BE2C (cell line): Measurements from ENCODE around the gene CHRM5.
"Not testable (repeated sequence)": the region's sequence is repeated elsewhere in the genome, so short reads cannot be mapped to it uniquely, and the experiment has no call there.

ENCODE experiments used
- DNase-seq: peaks from one replicate; pipeline ENCODE4 v3.0.0-alpha.2; 2020
- H3K27me3 ChIP-seq: fragments of 250-450 bp; sonication (Bioruptor Pico); 2 replicates; pipeline ENCODE4 v1.5.1; 2020; ENCODE audit warnings: mild to moderate bottlenecking
- H3K36me3 ChIP-seq: fragments of 250-450 bp; sonication (Bioruptor Pico); 2 replicates; pipeline ENCODE4 v1.5.1; 2020; ENCODE audit warnings: mild to moderate bottlenecking
- H3K4me1 ChIP-seq: fragments of 250-450 bp; sonication (Bioruptor Pico); 2 replicates; pipeline ENCODE4 v1.5.1; 2020
- H3K4me3 ChIP-seq: 2 replicates; pipeline ENCODE4 v1.5.1; 2011; ENCODE audit warnings: low read depth, low read length
- H3K9me3 ChIP-seq: fragments of 250-450 bp; sonication (Bioruptor Pico); 2 replicates; pipeline ENCODE4 v1.5.1; 2020
- TF ChIP-seq, protein P1 (sequence below): IDR thresholded peaks from 2 replicates; pipeline ENCODE4 v1.5.1; 2012; ENCODE audit warnings: mild to moderate bottlenecking, low read depth, low read length

The CHRM5 gene

DNA sequence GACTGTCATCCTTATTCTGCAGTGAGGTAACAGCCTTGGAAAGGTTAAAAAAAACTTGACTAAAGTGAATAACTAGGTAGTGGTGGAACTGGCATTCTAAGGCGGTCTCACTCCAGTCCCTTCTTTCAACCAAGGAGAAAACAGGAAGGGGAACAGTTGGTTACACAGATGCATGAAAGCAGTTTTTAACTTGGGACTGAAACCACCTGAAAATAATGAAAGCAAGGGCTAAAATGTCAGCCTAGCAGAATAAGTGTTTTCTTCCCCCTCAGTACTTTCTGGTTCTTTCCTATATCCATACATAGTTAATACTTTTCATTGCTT, 71.5 kb downstream of the CHRM5 start:
- DNase-seq: no peak
- Histone ChIP-seq H3K4me3 (no peak overlapping the region), H3K9me3 (no peaks in the 10 kb centered on the region), H3K27me3 (no peaks in the 10 kb centered on the region), H3K36me3 (no peaks in the 10 kb centered on the region), H3K4me1 (no peaks in the 10 kb centered on the region)
- TF ChIP-seq, protein P1, sequence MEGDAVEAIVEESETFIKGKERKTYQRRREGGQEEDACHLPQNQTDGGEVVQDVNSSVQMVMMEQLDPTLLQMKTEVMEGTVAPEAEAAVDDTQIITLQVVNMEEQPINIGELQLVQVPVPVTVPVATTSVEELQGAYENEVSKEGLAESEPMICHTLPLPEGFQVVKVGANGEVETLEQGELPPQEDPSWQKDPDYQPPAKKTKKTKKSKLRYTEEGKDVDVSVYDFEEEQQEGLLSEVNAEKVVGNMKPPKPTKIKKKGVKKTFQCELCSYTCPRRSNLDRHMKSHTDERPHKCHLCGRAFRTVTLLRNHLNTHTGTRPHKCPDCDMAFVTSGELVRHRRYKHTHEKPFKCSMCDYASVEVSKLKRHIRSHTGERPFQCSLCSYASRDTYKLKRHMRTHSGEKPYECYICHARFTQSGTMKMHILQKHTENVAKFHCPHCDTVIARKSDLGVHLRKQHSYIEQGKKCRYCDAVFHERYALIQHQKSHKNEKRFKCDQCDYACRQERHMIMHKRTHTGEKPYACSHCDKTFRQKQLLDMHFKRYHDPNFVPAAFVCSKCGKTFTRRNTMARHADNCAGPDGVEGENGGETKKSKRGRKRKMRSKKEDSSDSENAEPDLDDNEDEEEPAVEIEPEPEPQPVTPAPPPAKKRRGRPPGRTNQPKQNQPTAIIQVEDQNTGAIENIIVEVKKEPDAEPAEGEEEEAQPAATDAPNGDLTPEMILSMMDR: no peak

DNA sequence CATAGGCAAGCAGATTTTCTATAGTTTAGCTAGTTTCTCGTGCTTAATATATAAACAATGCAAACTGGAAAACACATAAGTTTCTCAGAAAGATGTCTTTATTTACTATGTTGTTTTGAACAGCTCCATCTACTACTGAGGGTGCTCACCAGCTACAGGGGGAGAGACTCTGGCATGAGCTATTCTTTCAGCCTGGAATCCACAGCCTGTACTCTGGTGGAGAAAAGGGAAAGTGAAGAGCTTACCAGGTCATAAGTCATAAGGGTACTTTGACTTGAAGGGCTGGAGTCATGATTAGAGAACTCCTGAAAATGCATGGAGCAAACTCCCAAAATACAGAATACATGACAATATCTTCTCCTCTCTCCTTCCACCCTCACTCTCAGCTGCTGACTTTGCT, 75.1 kb downstream of the CHRM5 start:
- Histone ChIP-seq H3K27me3 (no peaks in the 10 kb centered on the region), H3K4me1 (no peaks in the 10 kb centered on the region), H3K9me3 (no peaks in the 10 kb centered on the region), H3K4me3 (no peak overlapping the region), H3K36me3 (no peaks in the 10 kb centered on the region)
- DNase-seq: no peak
- TF ChIP-seq, protein P1: no peak

DNA sequence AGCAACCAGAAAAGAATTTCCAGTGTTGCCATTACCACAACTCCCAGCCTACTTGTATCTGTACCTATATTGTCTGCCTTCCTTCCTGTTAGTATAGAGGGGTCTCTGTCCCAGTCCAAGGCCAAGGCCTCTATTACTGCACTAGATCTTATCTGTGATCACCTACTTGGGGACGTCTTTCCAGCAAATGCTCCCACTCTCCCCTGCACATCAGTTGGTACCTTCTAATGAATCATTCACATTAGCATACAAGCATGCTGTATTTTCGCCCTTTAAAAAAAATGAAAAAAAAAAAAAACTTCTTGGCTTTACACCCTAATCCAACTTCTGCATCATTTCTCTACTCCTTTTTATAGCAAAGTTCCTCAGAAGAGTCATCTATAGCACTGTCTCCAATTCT, 75.5 kb downstream of the CHRM5 start:
- TF ChIP-seq, protein P1: no peak

DNA sequence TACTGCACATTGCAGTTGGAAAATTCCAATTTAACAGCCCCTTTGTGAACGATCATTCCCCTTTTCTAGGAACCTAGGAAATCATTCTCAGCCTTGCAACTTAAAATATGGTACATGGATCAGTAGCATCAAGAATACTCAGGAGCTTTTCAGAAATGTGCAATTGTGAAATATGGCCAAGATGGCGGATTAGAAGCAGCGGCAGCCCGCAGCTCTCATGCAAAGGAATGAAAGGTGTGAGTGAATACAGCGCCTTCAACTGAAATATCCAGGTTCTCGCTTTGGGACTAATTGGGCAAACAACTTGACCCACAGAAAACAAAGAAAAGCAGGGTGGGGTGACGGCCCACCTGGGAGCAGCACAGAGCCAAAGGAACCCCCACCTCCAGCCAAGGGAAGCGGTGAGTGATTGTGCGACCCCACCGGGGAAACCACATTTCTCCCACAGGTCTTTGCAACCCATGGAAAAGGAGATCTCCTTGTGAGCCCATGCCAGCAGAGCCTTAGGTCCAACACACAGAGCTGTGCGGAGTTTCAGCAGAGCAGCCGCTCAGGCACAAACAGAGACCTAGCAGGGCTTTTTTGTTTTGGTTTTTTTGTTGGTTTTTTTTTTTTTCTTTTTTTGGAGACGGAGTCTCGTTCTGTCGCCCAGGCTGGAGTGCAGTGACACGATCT, 78.3 kb downstream of the CHRM5 start:
- no peak for DNase-seq
- no peaks in the 10 kb centered on the region for H3K9me3 ChIP-seq
- H3K4me1 ChIP-seq: no peaks in the 10 kb centered on the region
- no peaks in the 10 kb centered on the region for H3K36me3 ChIP-seq
- TF ChIP-seq, protein P1: no peak
- no peak overlapping the region for H3K4me3 ChIP-seq
- no peaks in the 10 kb centered on the region for H3K27me3 ChIP-seq

More for the DNA sequence above, 75.5 kb downstream of the CHRM5 start:
- Histone ChIP-seq H3K27me3 (no peaks in the 10 kb centered on the region), H3K36me3 (no peaks in the 10 kb centered on the region), H3K4me1 (no peaks in the 10 kb centered on the region), H3K9me3 (no peaks in the 10 kb centered on the region), H3K4me3 (no peak overlapping the region)
- DNase-seq: no peak

DNA sequence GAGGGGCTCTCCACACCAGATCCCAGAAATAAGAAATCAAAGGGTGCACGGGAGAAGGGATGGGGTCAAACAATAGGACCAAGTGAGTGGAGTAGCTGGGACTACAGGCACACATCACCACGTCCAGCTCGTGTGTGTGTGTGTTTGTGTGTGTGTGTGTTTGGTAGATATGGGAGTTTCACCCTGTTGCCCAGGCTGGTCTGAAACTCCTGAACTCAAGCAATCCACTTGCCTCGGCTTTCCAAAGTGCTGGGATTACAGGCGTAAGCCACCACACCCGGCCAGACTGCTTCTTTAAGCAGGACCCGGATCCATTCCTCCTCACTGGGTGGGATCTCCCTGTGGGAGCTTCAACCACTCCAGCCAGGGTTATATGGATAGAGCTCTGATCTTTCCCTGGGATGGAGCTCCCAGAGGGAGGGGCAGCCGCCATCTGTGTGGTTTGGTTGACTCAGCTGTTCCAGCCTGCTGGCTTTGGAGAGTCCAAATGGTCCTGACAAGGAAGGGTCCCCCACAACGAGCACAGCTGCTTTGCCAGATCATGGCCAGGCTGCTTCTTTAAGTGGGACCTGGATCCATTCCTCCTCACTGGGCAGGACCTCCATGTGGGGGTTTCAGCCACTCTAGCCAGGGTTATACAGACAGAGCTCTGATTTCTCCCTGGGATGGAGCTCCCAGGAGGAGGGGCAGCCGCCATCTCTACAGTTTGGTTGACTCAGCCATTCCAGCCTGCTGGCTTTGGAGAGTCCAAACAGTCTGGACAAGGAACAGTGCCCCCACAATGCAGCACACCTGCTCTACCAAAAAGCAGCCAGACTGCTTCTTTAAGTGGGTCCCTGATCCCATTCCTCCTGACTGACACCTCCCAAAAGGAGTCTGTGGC, 79.8 kb downstream of the CHRM5 start:
- H3K4me3 ChIP-seq: no peak overlapping the region
- no peaks in the 10 kb centered on the region for H3K27me3 ChIP-seq
- TF ChIP-seq, protein P1: no peak
- H3K36me3 ChIP-seq: no peaks in the 10 kb centered on the region
- no peaks in the 10 kb centered on the region for H3K9me3 ChIP-seq
- no peaks in the 10 kb centered on the region for H3K4me1 ChIP-seq
- DNase-seq: no peak

DNA sequence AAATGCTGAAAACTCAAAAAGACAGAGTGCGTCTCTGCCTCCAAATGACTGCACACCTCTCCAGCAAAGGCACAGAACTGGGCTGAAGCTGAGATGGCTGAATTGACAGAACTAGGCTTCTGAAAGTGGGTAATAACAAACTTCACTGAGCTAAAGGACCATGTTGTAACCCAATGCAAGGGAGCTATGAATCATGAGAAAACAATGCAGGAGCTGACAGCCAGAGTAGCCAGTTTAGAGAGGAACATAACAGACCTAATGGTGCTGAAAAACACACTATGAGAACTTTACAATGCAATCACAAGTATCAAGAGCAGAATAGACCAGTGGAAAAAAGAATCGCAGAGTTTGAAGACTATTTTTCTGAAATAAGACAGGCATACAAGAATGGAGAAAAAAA, 80.8 kb downstream of the CHRM5 start:
- no peaks in the 10 kb centered on the region for H3K9me3 ChIP-seq
- H3K4me3 ChIP-seq: no peak overlapping the region

DNA sequence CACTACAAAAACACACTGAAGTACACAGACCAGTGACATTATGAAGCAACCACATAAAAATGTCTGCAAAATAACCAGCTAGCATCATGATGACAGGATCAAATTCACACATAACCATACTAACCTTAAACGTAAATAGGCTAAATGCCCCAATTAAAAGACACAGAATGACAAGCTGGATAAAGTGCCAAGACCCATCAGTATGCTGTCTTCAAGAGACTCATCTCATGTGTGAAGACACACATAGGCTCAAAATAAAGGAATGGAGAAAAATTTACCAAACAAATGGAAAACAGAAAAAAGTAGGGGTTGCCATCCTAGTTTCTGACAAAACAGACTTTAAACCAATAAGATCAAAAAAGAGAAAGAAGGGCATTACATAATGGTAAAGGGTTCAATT, 82.1 kb downstream of the CHRM5 start:
- not testable (repeated sequence) for H3K36me3 ChIP-seq, H3K4me1 ChIP-seq, H3K4me3 ChIP-seq, H3K27me3 ChIP-seq, H3K9me3 ChIP-seq, DNase-seq

More for the DNA sequence above, 80.8 kb downstream of the CHRM5 start:
- no peak for DNase-seq
- Histone ChIP-seq H3K4me1 (no peaks in the 10 kb centered on the region), H3K36me3 (no peaks in the 10 kb centered on the region), H3K27me3 (no peaks in the 10 kb centered on the region)
- TF ChIP-seq, protein P1: no peak
